ENCODE results near the gene HERPUD1.
"Not testable (repeated sequence)": the region's sequence is repeated elsewhere in the genome, so short reads cannot be mapped to it uniquely, and the experiment has no call there.

Gene HERPUD1, protein sequence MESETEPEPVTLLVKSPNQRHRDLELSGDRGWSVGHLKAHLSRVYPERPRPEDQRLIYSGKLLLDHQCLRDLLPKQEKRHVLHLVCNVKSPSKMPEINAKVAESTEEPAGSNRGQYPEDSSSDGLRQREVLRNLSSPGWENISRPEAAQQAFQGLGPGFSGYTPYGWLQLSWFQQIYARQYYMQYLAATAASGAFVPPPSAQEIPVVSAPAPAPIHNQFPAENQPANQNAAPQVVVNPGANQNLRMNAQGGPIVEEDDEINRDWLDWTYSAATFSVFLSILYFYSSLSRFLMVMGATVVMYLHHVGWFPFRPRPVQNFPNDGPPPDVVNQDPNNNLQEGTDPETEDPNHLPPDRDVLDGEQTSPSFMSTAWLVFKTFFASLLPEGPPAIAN

GRCh38 chr16:56931892-56932720, at the start of gene HERPUD1:
HERPUD1 (plus strand) TSS chr16:56932142; CDS start chr16:56932245, 103 bp downstream.
- peak; percentile 98 for DNase-seq (ENCODE audit: low read depth)

- no peak for DNase-seq (ENCODE audit: low read depth)
Observed at GRCh38 chr16:56883586-56883985, 48.4 kb upstream of the HERPUD1 start.

DNA sequence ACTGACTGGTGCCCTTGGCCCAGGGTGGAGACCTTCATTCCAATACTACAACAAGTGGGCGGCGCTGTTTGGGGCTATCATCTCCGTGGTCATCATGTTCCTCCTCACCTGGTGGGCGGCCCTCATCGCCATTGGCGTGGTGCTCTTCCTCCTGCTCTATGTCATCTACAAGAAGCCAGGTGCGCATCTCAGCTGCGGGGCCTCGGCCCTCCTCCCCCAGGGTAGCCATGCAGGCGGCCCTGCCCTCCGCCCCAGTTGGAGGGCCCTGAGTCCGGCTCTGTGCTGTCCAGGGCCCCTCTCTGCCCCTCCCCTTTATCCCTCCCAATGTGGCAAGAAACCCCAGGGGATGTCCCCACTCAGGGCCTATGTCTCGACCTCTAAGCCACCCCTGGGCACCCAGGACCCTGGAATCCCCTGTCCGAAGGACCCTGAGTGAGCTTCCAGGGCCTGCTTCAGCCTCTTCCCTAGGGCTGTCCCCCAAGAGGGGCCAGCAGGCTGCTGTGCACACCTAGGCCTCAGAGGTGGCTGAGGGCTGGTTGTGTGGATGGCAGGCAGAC, 47.8 kb upstream of the HERPUD1 start:
- DNase-seq (ENCODE audit: low read depth): no peak

DNA sequence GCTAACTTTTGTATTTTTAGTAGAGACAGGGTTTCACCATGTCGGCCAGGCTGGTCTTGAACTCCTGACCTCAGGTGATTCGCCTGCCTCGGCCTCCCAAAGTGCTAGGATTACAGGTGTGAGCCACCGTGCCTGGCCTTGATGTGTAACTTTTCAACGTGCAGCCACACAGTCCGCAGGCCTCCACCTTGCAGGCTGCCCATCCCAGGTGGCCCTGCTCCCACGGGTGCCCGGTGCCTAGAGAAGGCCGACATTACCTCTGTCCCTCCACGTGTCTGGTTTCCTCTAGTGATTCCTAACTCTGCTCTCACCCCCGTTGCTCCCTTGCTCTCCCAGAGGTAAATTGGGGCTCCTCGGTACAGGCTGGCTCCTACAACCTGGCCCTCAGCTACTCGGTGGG, 47.0 kb upstream of the HERPUD1 start:
- DNase-seq (ENCODE audit: low read depth): not testable (repeated sequence)

- no peak for DNase-seq (ENCODE audit: low read depth)
Observed at GRCh38 chr16:56885446-56886162, 46.3 kb upstream of the HERPUD1 start.

DNA sequence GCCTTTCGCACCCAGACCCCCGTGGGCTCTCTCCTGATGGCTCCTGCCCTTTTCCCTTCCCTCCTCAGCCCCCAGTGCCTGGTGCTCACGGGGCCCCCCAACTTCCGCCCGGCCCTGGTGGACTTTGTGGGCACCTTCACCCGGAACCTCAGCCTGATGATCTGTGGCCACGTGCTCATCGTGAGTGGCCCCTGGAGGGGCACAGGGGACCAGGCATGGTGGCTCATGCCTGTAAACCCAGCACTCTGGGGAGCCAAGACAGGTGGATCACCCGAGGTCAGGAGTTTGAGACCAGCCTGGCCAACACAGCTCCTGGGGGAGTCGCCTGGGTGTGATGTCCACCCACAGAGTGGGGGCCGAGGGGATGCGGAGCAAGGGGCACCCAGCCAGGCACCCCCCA, 45.6 kb upstream of the HERPUD1 start:
- no peak for DNase-seq (ENCODE audit: low read depth)

GRCh38 chr16:56886826-56887225, 45.1 kb upstream of the HERPUD1 start:
- no peak for DNase-seq (ENCODE audit: low read depth)

DNA sequence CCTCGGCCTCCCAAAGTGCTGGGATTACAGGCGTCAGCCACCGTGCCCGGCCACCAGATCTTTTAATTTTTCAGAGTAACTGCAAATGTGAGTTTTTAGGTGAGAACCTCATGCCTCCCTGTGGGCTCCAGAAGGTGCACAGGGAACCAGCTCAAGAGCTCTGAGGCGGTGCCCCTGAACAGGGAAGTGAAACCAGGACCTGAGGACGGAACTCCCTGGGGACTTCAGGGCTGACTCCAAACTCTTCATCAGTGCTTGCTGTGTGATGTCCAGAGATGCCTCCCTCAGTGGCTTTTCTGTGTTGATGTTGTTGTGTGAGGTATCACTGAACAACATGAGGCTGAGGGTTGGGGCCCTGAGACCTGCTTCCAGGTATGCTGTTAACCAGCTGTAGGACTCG, 43.1 kb upstream of the HERPUD1 start:
- no peak for DNase-seq (ENCODE audit: low read depth)

DNA sequence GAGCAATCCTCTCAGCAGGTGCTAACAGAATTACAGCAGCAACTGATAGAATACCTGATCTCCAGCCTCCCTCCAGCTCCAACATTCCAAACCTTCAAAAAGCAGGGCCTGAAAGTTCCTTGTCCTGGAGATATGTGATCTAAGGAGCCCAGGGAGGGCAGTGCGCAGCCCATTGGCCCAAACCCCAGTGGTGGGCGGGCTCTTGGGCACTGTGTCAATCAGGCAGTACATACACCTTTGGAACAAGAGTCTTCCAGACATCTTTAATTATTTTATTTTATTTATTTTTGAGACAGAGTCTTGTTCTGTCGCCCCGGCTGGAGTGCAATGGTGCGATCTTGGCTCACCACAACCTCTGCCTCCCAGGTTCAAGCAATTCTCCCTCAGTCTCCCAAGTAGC, 42.7 kb upstream of the HERPUD1 start:
- no peak for DNase-seq (ENCODE audit: low read depth)

DNA sequence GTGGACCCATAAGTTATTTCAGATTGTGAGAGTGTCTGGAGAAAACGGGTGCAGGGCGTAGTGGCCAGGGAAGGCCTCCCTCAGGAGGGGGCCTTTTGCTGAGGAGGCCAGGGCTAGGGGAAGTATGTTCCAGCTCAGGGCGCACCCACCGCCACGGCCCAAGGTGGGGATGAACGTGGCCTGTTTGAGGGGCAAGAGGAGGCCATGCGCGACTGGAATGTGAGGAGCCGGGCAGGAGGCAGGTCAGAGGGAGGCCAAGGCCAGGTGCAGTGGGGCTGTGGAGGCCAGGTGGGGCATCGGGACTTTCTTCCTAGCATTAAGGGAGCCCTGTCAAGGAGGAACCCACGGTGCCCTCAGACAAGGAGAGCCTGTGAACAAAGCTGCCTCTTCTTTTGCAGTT, 40.3 kb upstream of the HERPUD1 start:
- no peak for DNase-seq (ENCODE audit: low read depth)

GRCh38 chr16:56892705-56893104, 39.2 kb upstream of the HERPUD1 start:
- DNase-seq (ENCODE audit: low read depth): no peak

DNA sequence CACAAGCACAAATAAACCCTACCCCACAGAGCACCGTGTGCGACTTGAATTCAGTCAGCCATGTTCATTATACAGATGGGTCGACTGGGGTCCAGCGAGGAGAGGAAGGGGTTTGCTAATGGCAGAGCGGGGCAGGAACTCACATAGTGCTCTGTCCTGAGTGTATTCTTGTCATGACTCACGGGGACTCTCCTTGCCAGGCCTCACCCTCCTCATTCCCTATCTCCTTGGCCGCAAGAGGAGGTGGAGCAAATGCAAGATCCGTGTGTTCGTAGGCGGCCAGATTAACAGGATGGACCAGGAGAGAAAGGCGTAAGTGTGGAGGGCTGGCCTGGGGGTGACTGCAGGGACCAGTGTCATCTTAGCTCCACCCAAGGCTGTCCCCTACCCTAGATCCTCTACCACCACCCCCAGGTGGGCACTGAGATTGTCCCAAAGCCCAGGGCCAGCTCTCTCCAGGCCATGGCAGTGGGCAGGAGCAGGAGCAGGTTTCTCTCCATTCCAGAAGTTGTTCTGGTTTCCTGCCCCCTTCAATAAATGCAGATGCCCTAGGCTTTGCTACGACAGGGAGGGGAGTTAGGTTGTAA, 37.5 kb upstream of the HERPUD1 start:
- no peak for DNase-seq (ENCODE audit: low read depth)

GRCh38 chr16:56895813-56896212, 36.1 kb upstream of the HERPUD1 start:
- no peak for DNase-seq (ENCODE audit: low read depth)

DNA sequence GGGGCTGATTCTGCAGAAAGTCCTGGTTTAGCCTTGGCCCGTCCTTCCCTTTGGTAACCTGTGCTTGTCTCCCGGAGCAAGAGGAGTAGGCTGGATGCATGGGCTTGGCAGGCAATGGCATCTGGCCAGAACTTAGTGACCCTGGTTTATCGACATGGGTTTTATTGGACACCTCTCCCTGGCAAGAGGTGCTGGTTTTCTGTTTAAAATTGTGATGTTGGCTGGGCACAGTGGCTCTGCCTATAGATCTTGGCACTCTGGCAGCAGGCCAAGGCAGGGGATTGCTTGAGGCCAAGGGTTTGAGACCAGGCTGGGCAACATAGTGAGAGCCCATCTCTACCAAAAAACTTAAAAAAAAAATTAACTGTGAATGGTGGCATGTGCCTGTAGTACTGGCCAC, 35.7 kb upstream of the HERPUD1 start:
- no peak for DNase-seq (ENCODE audit: low read depth)

GRCh38 chr16:56897026-56897799, 34.7 kb upstream of the HERPUD1 start:
- DNase-seq (ENCODE audit: low read depth): no peak

DNA sequence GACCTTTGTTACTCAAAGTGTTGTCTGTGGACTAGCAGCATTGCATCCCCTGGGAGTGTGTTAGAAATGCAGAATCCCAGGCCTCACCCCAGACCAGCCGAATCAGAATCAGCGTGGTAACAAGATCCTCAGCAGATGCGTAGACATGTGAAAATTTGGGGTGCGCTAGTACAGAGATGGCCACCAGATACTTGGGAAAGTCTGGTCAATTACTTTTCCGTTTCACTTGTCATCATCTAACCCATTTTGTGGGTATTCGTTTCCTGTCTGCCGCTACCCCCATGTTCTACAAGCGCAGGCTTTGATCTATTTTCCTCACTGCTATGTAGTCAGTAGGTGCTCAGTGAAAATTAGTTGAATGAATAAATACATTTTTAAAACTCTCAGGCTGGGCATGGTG, 33.1 kb upstream of the HERPUD1 start:
- no peak for DNase-seq (ENCODE audit: low read depth)

DNA sequence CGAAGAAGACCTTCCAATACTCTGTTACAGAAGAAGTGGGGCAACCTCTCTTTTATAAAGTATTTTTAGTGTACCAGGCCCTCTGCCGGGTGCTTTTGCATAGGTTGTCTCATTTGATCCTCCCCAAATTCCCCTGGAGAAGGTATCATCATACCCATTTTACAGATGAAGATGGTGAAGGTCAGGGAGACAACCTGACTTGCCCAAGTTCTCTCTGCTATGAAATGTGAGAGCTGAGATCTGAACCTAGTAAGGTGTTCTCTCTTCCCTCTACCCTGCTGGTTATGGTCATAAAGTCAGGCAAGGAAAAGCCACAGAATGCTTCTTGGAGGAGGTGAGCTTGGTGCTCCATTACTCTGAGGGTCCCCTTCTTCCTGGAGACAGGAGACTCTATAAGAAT, 28.1 kb upstream of the HERPUD1 start:
- DNase-seq (ENCODE audit: low read depth): no peak

GRCh38 chr16:56907401-56907800, 24.5 kb upstream of the HERPUD1 start:
- DNase-seq (ENCODE audit: low read depth): no peak

GRCh38 chr16:56909527-56909979, 22.4 kb upstream of the HERPUD1 start:
- no peak for DNase-seq (ENCODE audit: low read depth)

DNA sequence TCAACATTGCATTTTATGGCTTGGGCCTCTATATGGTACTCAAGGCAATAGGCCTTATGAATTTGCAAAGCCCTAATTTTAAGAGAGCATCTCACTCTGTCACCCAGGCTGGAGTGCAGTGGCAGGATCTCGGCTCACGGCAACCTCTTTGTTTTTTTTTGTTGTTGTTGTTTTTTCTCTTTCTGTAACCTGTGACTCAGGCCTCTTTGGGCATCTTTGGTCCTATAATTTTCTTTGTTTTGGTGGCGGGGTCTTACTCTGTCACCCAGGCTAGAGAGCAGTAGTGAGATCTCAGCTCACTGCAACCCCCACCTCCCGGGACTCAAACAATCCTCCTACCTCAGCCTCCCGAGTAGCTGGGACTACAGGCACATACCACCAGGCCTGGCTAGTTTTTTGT, 21.8 kb upstream of the HERPUD1 start:
- no peak for DNase-seq (ENCODE audit: low read depth)

Measured in stimulated activated CD8-positive, alpha-beta memory T cell treated with anti-CD3 and anti-CD28 coated beads, Interleukin-12 subunit alpha, Interleukin-12 subunit beta, amount 100 ng/mL, for 1 hour (primary cell).